ENCODE measurements around the gene ABCG8.

Gene ABCG8

DNA sequence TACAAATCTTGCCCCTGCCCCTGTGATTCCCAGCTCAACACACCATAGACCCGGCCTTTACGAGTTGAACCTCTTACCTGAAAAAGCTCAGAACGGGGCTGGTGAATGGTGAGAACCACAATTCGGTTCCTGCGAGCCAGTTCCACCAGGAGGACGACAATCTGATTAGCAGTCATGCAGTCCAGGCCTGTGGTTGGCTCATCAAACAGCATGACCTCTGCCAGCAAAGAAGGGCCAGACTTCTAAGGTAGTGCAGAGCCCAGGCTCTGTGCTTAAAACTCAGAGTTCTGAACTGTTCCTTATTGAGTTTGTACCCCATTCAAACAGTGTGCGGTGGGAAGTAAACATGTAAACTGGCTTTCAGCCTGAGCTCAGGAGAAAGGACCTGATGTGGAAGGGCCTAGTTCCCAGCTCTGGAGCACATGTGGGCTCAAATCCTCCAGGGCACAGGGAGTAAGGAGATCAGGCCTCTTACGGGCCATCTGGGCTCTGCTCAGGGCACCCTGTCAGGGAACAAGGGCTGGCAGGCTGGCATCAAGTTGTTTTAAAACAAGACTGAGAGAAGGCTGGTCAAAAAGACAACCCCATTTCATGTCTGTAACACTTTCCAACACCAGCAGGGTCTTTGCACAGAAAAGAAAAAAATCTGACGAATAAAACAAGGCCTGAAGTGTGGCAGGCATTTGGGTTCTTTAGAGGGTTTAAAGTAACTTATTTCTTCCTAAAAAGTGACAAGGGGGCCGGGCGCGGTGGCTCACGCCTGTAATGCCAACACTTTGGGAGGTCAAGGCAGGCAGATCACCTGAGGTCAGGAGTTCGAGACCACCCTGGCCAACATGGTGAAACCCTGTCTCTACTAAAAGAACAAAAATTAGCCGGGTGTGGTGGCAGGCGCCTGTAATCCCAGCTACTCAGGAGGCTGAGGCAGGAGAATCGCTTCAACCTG, 12.2 kb upstream of the ABCG8 start:
- no peak overlapping the region for H3K23ac ChIP-seq (ENCODE audit: low read length)
- no peak overlapping the region for H3K9ac ChIP-seq (ENCODE audit: low read length)
- H3K36me3 ChIP-seq (ENCODE audit: control insufficient read depth, insufficient read depth, low read length), result no peaks in the 10 kb centered on the region
- WGBS (ENCODE audit: extremely low coverage, insufficient coverage, low lambda C conversion rate), result no CpG with 5 or more reads among the region's 17 CpGs
- no peak overlapping the region for H4K5ac ChIP-seq (ENCODE audit: low read length)
- no peak for DNase-seq
- no peak overlapping the region for H3K18ac ChIP-seq (ENCODE audit: low read length)
- no peak overlapping the region for H2BK120ac ChIP-seq (ENCODE audit: low read depth, low read length)
- no peaks in the 10 kb centered on the region for H3K79me2 ChIP-seq (ENCODE audit: control insufficient read depth, insufficient read depth, low read length)
- H3K4ac ChIP-seq (ENCODE audit: low read depth, low read length), result no peak overlapping the region
- no peaks in the 10 kb centered on the region for H3K4me1 ChIP-seq (ENCODE audit: control insufficient read depth, low read depth, low read length)
- H2AK5ac ChIP-seq (ENCODE audit: low read length), result no peak overlapping the region
- H3K27ac ChIP-seq (ENCODE audit: low read depth, low read length), result no peak overlapping the region
- H3K4me3 ChIP-seq (ENCODE audit: low read length), result no peak overlapping the region
- no peaks in the 10 kb centered on the region for H3K27me3 ChIP-seq (ENCODE audit: insufficient read depth, low read length, poor library complexity)
- H3K79me1 ChIP-seq (ENCODE audit: low read length), result no peaks in the 10 kb centered on the region
- no peak overlapping the region for H4K8ac ChIP-seq (ENCODE audit: low read depth, low read length)
- no peak overlapping the region for H2BK5ac ChIP-seq (ENCODE audit: low read length)
- H3K4me2 ChIP-seq (ENCODE audit: low read length), result no peak overlapping the region
- H2BK15ac ChIP-seq (replicated peaks; ENCODE audit: low read depth), result no peak overlapping the region
- no peak overlapping the region for H3K56ac ChIP-seq (ENCODE audit: low read length)

DNA sequence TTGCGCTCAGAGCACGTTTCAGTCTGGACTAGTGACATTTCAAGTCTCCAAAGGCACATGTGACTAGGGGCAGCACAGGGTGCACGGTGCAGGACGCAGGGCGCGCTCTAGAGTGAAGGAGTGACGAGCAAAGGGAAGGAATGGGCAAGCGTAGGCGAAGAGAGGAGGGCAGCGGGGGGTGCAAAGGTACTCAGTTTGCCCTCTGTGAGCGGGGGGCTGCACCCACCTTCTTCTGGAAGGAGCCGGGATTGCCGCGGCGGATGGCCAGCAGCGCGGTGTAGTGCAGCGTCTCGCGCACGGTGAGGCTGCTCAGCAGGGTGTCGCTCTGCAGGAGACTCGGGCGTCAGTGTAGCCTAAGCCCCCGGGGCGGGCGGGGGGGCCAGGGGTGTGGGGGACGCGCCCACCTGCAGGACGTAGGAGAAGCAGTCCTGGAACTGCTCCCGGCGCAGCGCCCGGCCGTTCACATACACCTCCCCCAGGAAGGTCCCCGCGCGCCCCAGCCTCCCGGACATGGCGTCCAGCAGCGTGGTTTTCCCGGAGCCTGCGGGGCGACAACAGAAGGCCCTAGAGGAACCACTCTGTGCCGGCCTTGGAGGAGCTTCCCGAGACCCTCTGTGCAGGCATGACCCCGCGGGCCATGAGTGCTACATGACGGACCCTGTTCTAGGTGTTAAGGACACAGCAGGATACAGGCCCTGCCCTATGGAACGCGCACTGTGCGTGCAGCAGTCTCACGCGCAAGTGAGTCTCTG, 7.1 kb upstream of the ABCG8 start:
- Histone ChIP-seq H3K23ac (ENCODE audit: low read length) (no peak overlapping the region), H3K79me1 (ENCODE audit: low read length) (no peaks in the 10 kb centered on the region), H3K18ac (ENCODE audit: low read length) (no peak overlapping the region), H3K36me3 (ENCODE audit: control insufficient read depth, insufficient read depth, low read length) (no peaks in the 10 kb centered on the region), H3K4me3 (ENCODE audit: low read length) (no peak overlapping the region), H2BK5ac (ENCODE audit: low read length) (no peak overlapping the region), H3K4me1 (ENCODE audit: control insufficient read depth, low read depth, low read length) (no peaks in the 10 kb centered on the region), H3K56ac (ENCODE audit: low read length) (no peak overlapping the region), H3K4ac (ENCODE audit: low read depth, low read length) (no peak overlapping the region), H2BK120ac (ENCODE audit: low read depth, low read length) (no peak overlapping the region), H3K79me2 (ENCODE audit: control insufficient read depth, insufficient read depth, low read length) (no peaks in the 10 kb centered on the region), H3K4me2 (ENCODE audit: low read length) (no peak overlapping the region), H4K8ac (ENCODE audit: low read depth, low read length) (no peak overlapping the region), H3K27me3 (ENCODE audit: insufficient read depth, low read length, poor library complexity) (no peaks in the 10 kb centered on the region), H3K27ac (ENCODE audit: low read depth, low read length) (no peak overlapping the region), H2BK15ac (replicated peaks; ENCODE audit: low read depth) (no peak overlapping the region), H2AK5ac (ENCODE audit: low read length) (no peak overlapping the region), H4K5ac (ENCODE audit: low read length) (no peak overlapping the region), H3K9ac (ENCODE audit: low read length) (no peak overlapping the region)
- DNase-seq, result no peak
- no CpG with 5 or more reads among the region's 54 CpGs for WGBS (ENCODE audit: extremely low coverage, insufficient coverage, low lambda C conversion rate)

DNA sequence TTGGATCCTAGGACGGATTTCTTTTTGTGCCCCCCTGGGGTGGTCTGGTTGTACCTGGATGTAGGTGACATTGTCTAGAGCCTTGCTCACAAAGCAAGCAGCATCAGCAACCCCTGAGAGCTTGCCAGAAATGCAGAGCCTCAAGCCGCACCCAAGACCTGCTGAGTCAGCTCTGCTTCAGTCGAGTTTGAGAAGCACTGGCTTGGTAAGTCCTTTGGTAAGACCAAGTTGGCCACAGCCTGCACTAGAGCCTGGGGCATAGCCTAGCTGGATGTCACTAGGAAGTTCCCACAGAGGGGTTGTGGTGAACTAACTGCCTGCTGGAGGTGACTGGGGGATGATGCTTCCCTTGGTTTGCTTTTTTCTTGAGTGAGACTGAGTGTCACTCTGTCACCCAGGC, 6.3 kb upstream of the ABCG8 start:
- Histone ChIP-seq H3K27ac (ENCODE audit: low read depth, low read length) (no peak overlapping the region), H3K4me1 (ENCODE audit: control insufficient read depth, low read depth, low read length) (no peaks in the 10 kb centered on the region), H3K4ac (ENCODE audit: low read depth, low read length) (no peak overlapping the region), H3K9ac (ENCODE audit: low read length) (no peak overlapping the region), H3K23ac (ENCODE audit: low read length) (no peak overlapping the region), H4K5ac (ENCODE audit: low read length) (no peak overlapping the region), H2AK5ac (ENCODE audit: low read length) (no peak overlapping the region), H3K18ac (ENCODE audit: low read length) (no peak overlapping the region), H3K36me3 (ENCODE audit: control insufficient read depth, insufficient read depth, low read length) (no peaks in the 10 kb centered on the region), H2BK5ac (ENCODE audit: low read length) (no peak overlapping the region), H2BK15ac (replicated peaks; ENCODE audit: low read depth) (no peak overlapping the region), H2BK120ac (ENCODE audit: low read depth, low read length) (no peak overlapping the region), H3K27me3 (ENCODE audit: insufficient read depth, low read length, poor library complexity) (no peaks in the 10 kb centered on the region), H3K56ac (ENCODE audit: low read length) (no peak overlapping the region), H3K4me2 (ENCODE audit: low read length) (no peak overlapping the region), H4K8ac (ENCODE audit: low read depth, low read length) (no peak overlapping the region), H3K79me2 (ENCODE audit: control insufficient read depth, insufficient read depth, low read length) (no peaks in the 10 kb centered on the region), H3K4me3 (ENCODE audit: low read length) (no peak overlapping the region), H3K79me1 (ENCODE audit: low read length) (no peaks in the 10 kb centered on the region)
- no peak for DNase-seq
- WGBS (ENCODE audit: extremely low coverage, insufficient coverage, low lambda C conversion rate), result no CpG with 5 or more reads among the region's 3 CpGs

DNA sequence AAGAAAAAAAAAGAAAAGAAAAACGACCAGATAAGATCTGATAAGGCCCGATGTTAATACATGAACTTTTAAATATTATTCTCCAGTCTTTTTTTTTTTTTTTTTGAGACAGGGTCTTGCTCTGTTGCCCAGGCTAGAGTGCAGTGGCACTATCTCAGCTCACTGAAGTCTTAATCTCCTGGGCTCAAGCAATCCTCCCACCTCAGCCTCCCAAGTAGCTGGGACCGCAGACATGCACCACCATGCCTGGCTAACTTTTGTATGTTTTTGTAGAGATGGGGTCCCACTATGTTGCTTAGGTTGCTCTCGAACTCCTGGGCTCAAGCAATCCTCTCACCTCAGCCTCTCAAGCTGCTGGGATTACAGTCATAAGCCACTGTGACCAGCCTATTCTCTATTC, 1.7 kb upstream of the ABCG8 start:
- Histone ChIP-seq H3K27ac (ENCODE audit: low read depth, low read length) (no peak overlapping the region), H2BK15ac (replicated peaks; ENCODE audit: low read depth) (no peak overlapping the region), H3K9ac (ENCODE audit: low read length) (no peak overlapping the region), H3K79me1 (ENCODE audit: low read length) (no peaks in the 10 kb centered on the region), H3K79me2 (ENCODE audit: control insufficient read depth, insufficient read depth, low read length) (no peaks in the 10 kb centered on the region), H3K4me3 (ENCODE audit: low read length) (no peak overlapping the region), H2BK120ac (ENCODE audit: low read depth, low read length) (no peak overlapping the region), H4K8ac (ENCODE audit: low read depth, low read length) (no peak overlapping the region), H3K4me2 (ENCODE audit: low read length) (no peak overlapping the region), H3K18ac (ENCODE audit: low read length) (no peak overlapping the region), H4K5ac (ENCODE audit: low read length) (no peak overlapping the region), H3K27me3 (ENCODE audit: insufficient read depth, low read length, poor library complexity) (no peaks in the 10 kb centered on the region), H3K36me3 (ENCODE audit: control insufficient read depth, insufficient read depth, low read length) (no peaks in the 10 kb centered on the region), H2AK5ac (ENCODE audit: low read length) (no peak overlapping the region), H3K56ac (ENCODE audit: low read length) (no peak overlapping the region), H2BK5ac (ENCODE audit: low read length) (no peak overlapping the region), H3K23ac (ENCODE audit: low read length) (no peak overlapping the region), H3K4ac (ENCODE audit: low read depth, low read length) (no peak overlapping the region), H3K4me1 (ENCODE audit: control insufficient read depth, low read depth, low read length) (no peaks in the 10 kb centered on the region)
- no peak for DNase-seq
- WGBS (ENCODE audit: extremely low coverage, insufficient coverage, low lambda C conversion rate), result no CpG with 5 or more reads among the region's 4 CpGs

DNA sequence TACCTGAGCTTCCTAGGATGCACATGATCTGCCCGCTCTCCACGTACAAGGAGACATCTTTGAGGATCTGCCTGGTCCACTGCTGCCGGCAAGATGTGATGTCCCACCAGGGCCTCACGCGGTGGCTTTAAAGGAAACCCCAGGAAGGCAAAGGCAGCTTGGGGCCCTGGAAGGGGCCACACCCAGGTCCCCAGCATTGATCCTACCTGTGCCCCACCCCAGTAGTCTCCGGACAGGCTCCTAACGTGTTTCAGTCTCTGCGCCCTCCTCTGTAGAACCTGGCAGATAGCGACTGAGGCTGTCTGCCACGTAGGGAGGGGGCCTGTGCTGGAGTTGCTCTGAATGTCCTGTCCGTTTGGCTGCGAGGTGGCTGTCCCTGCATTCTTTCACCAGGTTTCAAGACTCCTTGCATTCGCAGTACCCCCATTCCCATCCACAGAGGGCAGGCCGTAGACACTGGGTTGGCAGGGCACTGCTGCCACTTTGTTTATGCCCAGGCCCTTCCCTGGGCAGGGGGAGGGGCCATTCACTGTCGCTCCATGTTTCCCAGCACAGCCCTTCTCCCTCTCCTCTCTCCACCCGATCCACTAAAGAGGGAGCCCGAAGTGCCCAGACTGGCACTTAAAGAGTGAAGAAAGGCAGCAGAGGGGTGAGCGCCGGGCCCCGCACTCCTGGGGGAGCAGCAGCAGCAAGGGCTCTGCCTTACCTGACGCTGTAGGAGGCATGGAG, 776 bp upstream of the ABCG8 start:
- Histone ChIP-seq H4K8ac (ENCODE audit: low read depth, low read length) (no peak overlapping the region), H3K4me2 (ENCODE audit: low read length) (no peak overlapping the region), H2BK5ac (ENCODE audit: low read length) (no peak overlapping the region), H3K4me1 (ENCODE audit: control insufficient read depth, low read depth, low read length) (no peaks in the 10 kb centered on the region), H3K79me2 (ENCODE audit: control insufficient read depth, insufficient read depth, low read length) (no peaks in the 10 kb centered on the region), H3K4me3 (ENCODE audit: low read length) (no peak overlapping the region), H3K36me3 (ENCODE audit: control insufficient read depth, insufficient read depth, low read length) (no peaks in the 10 kb centered on the region), H3K9ac (ENCODE audit: low read length) (no peak overlapping the region), H3K23ac (ENCODE audit: low read length) (no peak overlapping the region), H4K5ac (ENCODE audit: low read length) (no peak overlapping the region), H3K27me3 (ENCODE audit: insufficient read depth, low read length, poor library complexity) (no peaks in the 10 kb centered on the region), H3K27ac (ENCODE audit: low read depth, low read length) (no peak overlapping the region), H3K4ac (ENCODE audit: low read depth, low read length) (no peak overlapping the region), H3K79me1 (ENCODE audit: low read length) (no peaks in the 10 kb centered on the region), H2BK15ac (replicated peaks; ENCODE audit: low read depth) (no peak overlapping the region), H2BK120ac (ENCODE audit: low read depth, low read length) (no peak overlapping the region), H2AK5ac (ENCODE audit: low read length) (no peak overlapping the region), H3K56ac (ENCODE audit: low read length) (no peak overlapping the region), H3K18ac (ENCODE audit: low read length) (no peak overlapping the region)
- no CpG with 5 or more reads among the region's 21 CpGs for WGBS (ENCODE audit: extremely low coverage, insufficient coverage, low lambda C conversion rate)
- DNase-seq, result no peak

All from mesendoderm (in vitro differentiated cells).